HCT116 (cell line): Measurements from ENCODE around the gene TPPP2. TPM values are rescaled to one million over a fixed set of nuclear protein-coding genes. Genes with fewer than 3 reads are reported as not detected.
A peak's percentile ranks its signal among the peaks of the same experiment; 100 is the strongest.

ENCODE experiments used
- ATAC-seq: fragments of 200-7000 bp; cut with Tn5 transposase; 2 replicates; pipeline ENCODE4 v1.9.1; 2020; ENCODE audit warnings: mild to moderate bottlenecking, moderate library complexity
- BruUV-seq: library from RNA; stranded (reverse); fragments of 400-500 nt; replicated peaks from 2 replicates; lab custom pipeline; 2021; lab: Mats Ljungman, UMichigan
- CTCF ChIA-PET: fragments of 300-600 bp; sonication (Branson Sonifier 250); formaldehyde crosslinking; loops from one replicate; lab custom pipeline; 2021; ENCODE audit warnings: antibody characterized with exemption; lab: Charles Lee
- POLR2A ChIA-PET: fragments of 300-600, 350-600 bp; sonication (Branson Sonifier 250); formaldehyde crosslinking; loops from one replicate; lab custom pipeline; 2021; ENCODE audit warnings: antibody characterized with exemption; lab: Charles Lee
- RAD21 ChIA-PET, 2 experiments: fragments of 300-600 bp; sonication (Branson Sonifier 250); formaldehyde crosslinking; loops; one replicate each; lab custom pipeline; 2023; ENCODE audit warnings: low total read pairs in 2 of 2; ENCODE audit not compliant: uncharacterized antibody in 2 of 2, unreplicated experiment in 2 of 2, low non-redundant PET in 1 of 2; lab: Charles Lee
- DNase-seq: peaks from one replicate; pipeline ENCODE4 v3.0.0-alpha.2; 2010; ENCODE audit warnings: low read depth, low spot score
- H2AFZ ChIP-seq: fragments of 200-600 bp; shearing (Covaris generic), sonication (generic); 2 replicates; pipeline ENCODE4 v1.6.1; 2017; ENCODE audit warnings: low read depth, mixed run types, mixed read lengths, antibody characterized with exemption, low read length; ENCODE audit not compliant: poor library complexity, severe bottlenecking
- H3K27ac ChIP-seq: 2 replicates; pipeline ENCODE4 v1.5.1; 2012; ENCODE audit warnings: low read depth, low read length
- H3K27me3 ChIP-seq: fragments of 200-600 bp; sonication (generic); 2 replicates; pipeline ENCODE4 v1.6.1; 2016; ENCODE audit warnings: mixed run types, low read length, mixed read lengths; ENCODE audit not compliant: insufficient read depth
- H3K36me3 ChIP-seq, 2 experiments: fragments of 200-500 bp in 1 of 2; fragments of 200-600 bp in 1 of 2; sonication (Bioruptor generic) in 1 of 2; sonication (generic) in 1 of 2; 2 replicates each; pipeline versions ENCODE4 v1.5.1 to v1.6.1; 2014 to 2016; ENCODE audit warnings: low read length in 2 of 2, inconsistent platforms in 1 of 2, mixed read lengths in 1 of 2, mixed run types in 1 of 2; ENCODE audit not compliant: insufficient read depth in 2 of 2, control insufficient read depth in 1 of 2
- H3K4me1 ChIP-seq, 2 experiments: fragments of 200-600 bp in 1 of 2; sonication (generic) in 1 of 2; 2 replicates each; pipeline versions ENCODE4 v1.5.1 to v1.6.1; 2012 to 2017; ENCODE audit warnings: low read length in 2 of 2, inconsistent platforms in 1 of 2, mild to moderate bottlenecking in 1 of 2, mixed read lengths in 1 of 2, mixed run types in 1 of 2, moderate library complexity in 1 of 2; ENCODE audit not compliant: insufficient read depth in 2 of 2, control insufficient read depth in 1 of 2
- H3K4me2 ChIP-seq: fragments of 200-600 bp; sonication (generic); 2 replicates; pipeline ENCODE4 v1.6.1; 2017; ENCODE audit warnings: mixed run types, low read length, mixed read lengths
- H3K4me3 ChIP-seq, 2 experiments: fragments of 200-600 bp in 1 of 2; sonication (generic) in 1 of 2; replicated peaks in 1 of 2; 2 replicates each; pipeline ENCODE4 v1.5.1; 2011 to 2016; ENCODE audit warnings: low read length in 2 of 2, control low read depth in 1 of 2, low read depth in 1 of 2, mild to moderate bottlenecking in 1 of 2, mixed read lengths in 1 of 2, mixed run types in 1 of 2
- H3K79me2 ChIP-seq: fragments of 200-600 bp; sonication (generic); 2 replicates; pipeline ENCODE4 v1.6.1; 2017; ENCODE audit warnings: mild to moderate bottlenecking, mixed run types, low read length, moderate library complexity, mixed read lengths; ENCODE audit not compliant: insufficient read depth
- H3K9ac ChIP-seq: fragments of 200-600 bp; sonication (generic); 2 replicates; pipeline ENCODE4 v1.6.1; 2016; ENCODE audit warnings: low read length, mixed read lengths
- H3K9me2 ChIP-seq: fragments of 200-600 bp; sonication (generic), shearing (Covaris generic); 2 replicates; pipeline ENCODE4 v1.6.1; 2017; ENCODE audit warnings: mixed run types, mild to moderate bottlenecking, moderate library complexity; ENCODE audit not compliant: insufficient read depth
- H3K9me3 ChIP-seq, 2 experiments: fragments of 200-500 bp in 1 of 2; fragments of 200-600 bp in 1 of 2; sonication (Bioruptor generic) in 1 of 2; sonication (generic) in 1 of 2; 2 replicates each; pipeline ENCODE4 v1.6.1; 2014 to 2017; ENCODE audit warnings: low read length in 2 of 2, mixed read lengths in 2 of 2, inconsistent platforms in 1 of 2, low read depth in 1 of 2, mild to moderate bottlenecking in 1 of 2, mixed run types in 1 of 2, moderate library complexity in 1 of 2; ENCODE audit not compliant: control insufficient read depth in 1 of 2, insufficient read depth in 1 of 2
- H4K20me1 ChIP-seq: fragments of 200-600 bp; sonication (generic), shearing (Covaris generic); 2 replicates; pipeline ENCODE4 v1.6.1; 2017; ENCODE audit warnings: mixed run types, mild to moderate bottlenecking, moderate library complexity; ENCODE audit not compliant: insufficient read depth
- CTCF ChIP-seq, 3 experiments: fragments of 200-600 bp in 1 of 3; sonication (generic) in 1 of 3; IDR thresholded peaks in 2 of 3; conservative IDR thresholded peaks in 1 of 3; 2 replicates each; pipeline ENCODE4 v1.5.1; 2012 to 2017; ENCODE audit warnings: low read depth in 2 of 3, low read length in 2 of 3, antibody characterized with exemption in 1 of 3, borderline replicate concordance in 1 of 3, control low read depth in 1 of 3, mild to moderate bottlenecking in 1 of 3, mixed read lengths in 1 of 3, mixed run types in 1 of 3, moderate library complexity in 1 of 3; ENCODE audit not compliant: insufficient read depth in 1 of 3
- EZH2phosphoT487 ChIP-seq: fragments of 200-600 bp; IDR thresholded peaks from 2 replicates; pipeline ENCODE4 v1.6.1; 2018; ENCODE audit warnings: antibody characterized with exemption, borderline replicate concordance
- MAX ChIP-seq: IDR thresholded peaks from 2 replicates; pipeline ENCODE4 v1.6.1; 2012
- RAD21 ChIP-seq: IDR thresholded peaks from 2 replicates; pipeline ENCODE4 v1.6.1; 2012; ENCODE audit warnings: low read depth, mild to moderate bottlenecking
- ZFX ChIP-seq: fragments of 450-650 bp; IDR thresholded peaks from 2 replicates; pipeline ENCODE4 v1.6.1; 2017
- intact Hi-C: fragments of 100-400 bp; cut with micrococcal nuclease; formaldehyde crosslinking; loops from 2 replicates; pipeline ENCODE4 v1.10.0; 2022
- total RNA-seq: library from RNA; stranded (reverse); gene quantifications from one replicate; pipeline ENCODE4 v1.2.1, GENCODE V29; 2021; ENCODE audit not compliant: unreplicated experiment

The TPPP2 gene
- total RNA-seq, 1 experiment from 2014 or later = not detected

DNA sequence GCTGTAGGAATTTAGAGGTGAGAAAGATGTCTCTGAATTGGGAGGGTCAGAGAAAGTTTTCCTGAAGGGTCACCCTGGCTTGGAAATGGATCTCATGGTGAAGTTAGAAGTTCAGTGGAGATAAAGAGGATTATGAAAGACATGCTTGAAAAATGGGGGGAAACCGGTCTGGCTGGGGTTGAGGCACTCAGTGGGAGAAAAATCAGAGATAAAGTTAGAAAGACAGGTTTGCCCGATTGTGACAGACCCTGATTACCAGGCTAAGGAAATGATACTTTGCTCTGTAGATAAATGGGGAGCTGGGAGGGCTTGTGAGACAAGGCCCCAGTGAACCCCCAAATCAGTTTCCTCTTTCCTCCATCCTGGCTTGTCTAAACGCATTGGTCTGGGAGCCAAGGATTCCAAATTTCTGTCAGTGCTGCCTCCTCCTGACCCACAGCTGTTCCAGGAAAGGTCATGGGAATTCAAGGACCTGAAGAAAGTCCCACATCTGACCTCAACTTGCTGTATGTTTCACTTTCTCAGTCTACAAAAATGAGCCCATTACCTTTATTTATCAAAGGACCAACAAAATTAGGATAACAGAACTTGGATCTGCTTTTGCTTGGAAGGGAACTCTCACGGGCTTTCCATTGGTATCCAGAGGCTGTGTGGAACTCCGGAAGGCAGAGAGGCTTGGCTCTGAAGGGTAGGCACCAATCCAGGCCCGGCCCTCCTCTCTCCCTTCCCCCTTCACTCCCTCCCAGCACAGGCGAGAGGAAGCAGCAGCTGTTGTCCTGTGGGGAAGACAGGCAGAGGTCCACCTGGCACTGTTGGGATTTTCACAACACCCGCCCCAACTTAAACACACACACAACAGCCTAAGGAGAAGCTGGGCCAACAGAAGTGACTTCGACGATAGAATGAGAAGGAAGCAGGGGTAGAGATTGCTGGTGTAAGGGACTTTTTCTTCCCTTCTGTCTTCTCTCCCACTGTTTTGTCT, 8.7 kb downstream of the TPPP2 start (continued):
- no peak for TF ChIP-seq MAX

GRCh38 chr14:21039585-21040369, 9.8 kb downstream of the TPPP2 start:
- CTCF ChIA-PET = interaction anchor here (0.6 to 5.4 kb wide), 17 partner anchors 9 to 357 kb away, joined by 3 to 148 read pairs (median 4); no protein-coding TSS in a partner anchor
- no peaks in the 10 kb centered on the region for H3K36me3 ChIP-seq
- intact Hi-C loops = loop anchor here (1.0 kb wide), 3 partner anchors 25 to 342 kb away; no protein-coding TSS in a partner anchor
- no peaks in the 10 kb centered on the region for H4K20me1 ChIP-seq
- no peak overlapping the region for H3K9ac ChIP-seq
- H3K9me3 ChIP-seq = no peaks in the 10 kb centered on the region
- no peak overlapping the region for H3K27ac ChIP-seq
- no peaks in the 10 kb centered on the region for H3K9me2 ChIP-seq
- no peaks in the 10 kb centered on the region for H3K79me2 ChIP-seq
- RAD21 ChIA-PET = interaction anchor here (0.6 to 2.2 kb wide), 5 partner anchors 25 to 68 kb away, joined by 3 to 30 read pairs (median 4); no protein-coding TSS in a partner anchor
- no peak overlapping the region for H2AFZ ChIP-seq
- peaks cover 0 to 7% of the 10 kb centered on the region in 2 experiments; a peak in 1 of 4 replicates for H3K4me1 ChIP-seq
- DNase-seq (peak; percentile 41), ATAC-seq (peak; percentile 92)
- POLR2A ChIA-PET = interaction anchor here (1.8 kb wide), 1 partner anchor 25 kb away, joined by 6 read pairs; no protein-coding TSS in a partner anchor
- no peaks in the 10 kb centered on the region for H3K27me3 ChIP-seq
- no peak overlapping the region for H3K4me3 ChIP-seq
- no peak overlapping the region for H3K4me2 ChIP-seq
- TF ChIP-seq EZH2phosphoT487 (no peak), CTCF (IDR thresholded peaks at IDR 0.05 in 2 of 3, conservative IDR thresholded peaks at IDR 0.05 in 1 of 3; ENCODE audit: borderline replicate concordance in 1 of 3, insufficient read depth in 1 of 3, low read depth in 2 of 3, low read length in 2 of 3) (peak; percentile 58 to 61 (median 60); a peak in 5 of 6 replicates), ZFX (peak; percentile 23; the same call in 1 of the 2 replicates), RAD21 (peak; percentile 77)
- no TSS peak for BruUV-seq
